Measurements from ENCODE around the gene MAP2. TPM values are rescaled to one million over a fixed set of nuclear protein-coding genes. Genes with fewer than 3 reads are reported as not detected.

The MAP2 gene
- total RNA-seq, 6 experiments from 2014 or later, result 1.0 to 2.0 (median 1.6) TPM

DNA sequence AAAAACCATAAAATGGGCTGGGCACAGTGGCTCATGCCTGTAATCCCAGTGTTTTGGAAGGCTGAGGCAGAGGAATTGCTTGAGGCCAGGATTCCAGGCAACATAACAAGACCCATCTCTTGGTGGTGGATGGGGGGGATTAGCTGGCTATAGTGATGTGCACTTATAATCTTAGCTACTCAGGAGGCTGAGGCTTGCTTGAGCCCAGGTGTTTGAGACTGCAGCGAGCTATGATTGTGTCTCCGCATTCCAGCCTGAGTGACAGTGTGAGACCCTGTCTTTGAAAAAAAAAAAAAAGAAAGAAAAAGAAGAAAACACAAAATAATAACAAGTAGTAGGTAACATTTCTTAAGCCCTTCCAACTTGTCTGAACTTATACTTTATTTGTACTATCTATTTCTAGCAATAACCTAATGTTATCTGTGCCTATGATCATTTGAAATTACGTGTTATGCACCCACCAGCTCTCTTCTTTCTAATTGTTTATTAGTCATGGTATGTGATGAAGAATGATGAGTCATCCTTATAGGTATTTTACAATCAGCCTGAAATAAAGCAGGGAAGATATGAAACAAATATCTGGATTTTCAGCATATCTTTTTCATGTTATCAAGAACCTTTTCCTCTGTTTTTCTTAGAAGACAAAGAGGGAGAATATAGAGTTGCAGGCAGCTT, 218.4 kb downstream of the MAP2 start:
- Mint-ChIP-seq H3K4me1 (ENCODE audit: low read depth) (peaks cover 52% of the 10 kb centered on the region), H3K27ac (no peak overlapping the region), H3K27me3 (ENCODE audit: insufficient read depth) (no peaks in the 10 kb centered on the region), H3K36me3 (ENCODE audit: low read depth) (no peaks in the 10 kb centered on the region), H3K4me3 (peak overlapping the region; percentile 46), H3K9me3 (no peaks in the 10 kb centered on the region)
- TF ChIP-seq, protein P1, sequence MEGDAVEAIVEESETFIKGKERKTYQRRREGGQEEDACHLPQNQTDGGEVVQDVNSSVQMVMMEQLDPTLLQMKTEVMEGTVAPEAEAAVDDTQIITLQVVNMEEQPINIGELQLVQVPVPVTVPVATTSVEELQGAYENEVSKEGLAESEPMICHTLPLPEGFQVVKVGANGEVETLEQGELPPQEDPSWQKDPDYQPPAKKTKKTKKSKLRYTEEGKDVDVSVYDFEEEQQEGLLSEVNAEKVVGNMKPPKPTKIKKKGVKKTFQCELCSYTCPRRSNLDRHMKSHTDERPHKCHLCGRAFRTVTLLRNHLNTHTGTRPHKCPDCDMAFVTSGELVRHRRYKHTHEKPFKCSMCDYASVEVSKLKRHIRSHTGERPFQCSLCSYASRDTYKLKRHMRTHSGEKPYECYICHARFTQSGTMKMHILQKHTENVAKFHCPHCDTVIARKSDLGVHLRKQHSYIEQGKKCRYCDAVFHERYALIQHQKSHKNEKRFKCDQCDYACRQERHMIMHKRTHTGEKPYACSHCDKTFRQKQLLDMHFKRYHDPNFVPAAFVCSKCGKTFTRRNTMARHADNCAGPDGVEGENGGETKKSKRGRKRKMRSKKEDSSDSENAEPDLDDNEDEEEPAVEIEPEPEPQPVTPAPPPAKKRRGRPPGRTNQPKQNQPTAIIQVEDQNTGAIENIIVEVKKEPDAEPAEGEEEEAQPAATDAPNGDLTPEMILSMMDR (IDR thresholded peaks at IDR 0.05), result no peak
- peak; percentile 28 for DNase-seq

DNA sequence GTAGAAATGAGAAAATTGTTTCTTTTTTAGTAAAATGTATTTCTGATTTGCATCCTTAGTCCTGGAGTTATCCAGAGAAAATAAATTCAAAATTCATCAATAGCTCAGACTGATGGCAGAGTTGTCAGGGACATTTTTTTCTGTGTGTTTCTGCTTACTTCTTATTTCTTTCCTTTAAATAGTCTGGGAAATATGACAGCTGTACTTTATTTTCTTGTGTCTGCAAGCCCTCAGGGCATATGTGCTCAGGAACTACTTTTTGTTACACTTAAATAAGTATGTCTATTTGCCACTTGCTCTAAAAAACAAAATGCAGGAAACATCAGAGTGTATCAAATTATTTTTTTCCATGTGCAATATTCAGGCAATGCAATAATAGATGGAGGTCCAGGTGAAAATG, 221.0 kb downstream of the MAP2 start:
- TF ChIP-seq, protein P1 (IDR thresholded peaks at IDR 0.05), result no peak
- Mint-ChIP-seq H3K27me3 (ENCODE audit: insufficient read depth) (no peaks in the 10 kb centered on the region; the same call in 1 of the 2 replicates), H3K9me3 (no peaks in the 10 kb centered on the region), H3K27ac (no peak overlapping the region), H3K4me3 (no peak overlapping the region), H3K4me1 (ENCODE audit: low read depth) (peaks cover 45% of the 10 kb centered on the region), H3K36me3 (ENCODE audit: low read depth) (no peaks in the 10 kb centered on the region)
- DNase-seq, result no peak

DNA sequence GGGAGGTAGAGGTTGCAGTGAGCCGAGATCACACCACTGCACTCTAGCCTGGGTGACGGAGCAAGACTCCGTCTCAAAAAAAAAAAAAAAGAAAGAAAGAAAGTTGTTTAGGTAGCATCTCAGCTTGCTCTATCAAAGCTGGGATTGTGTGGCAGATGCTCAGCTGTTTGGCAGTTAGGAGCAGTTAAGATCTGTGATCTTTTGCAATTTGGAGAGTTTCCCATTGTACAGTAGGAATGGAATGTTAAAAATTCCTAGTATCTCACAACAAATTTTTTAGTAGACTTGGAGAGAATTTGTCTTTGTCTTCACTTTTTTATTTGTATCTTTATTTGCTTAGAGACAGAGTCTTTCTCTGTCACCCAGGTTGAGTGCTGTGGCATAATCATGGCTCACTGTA, 224.9 kb downstream of the MAP2 start:
- Mint-ChIP-seq H3K4me3 (no peak overlapping the region), H3K36me3 (ENCODE audit: low read depth) (no peaks in the 10 kb centered on the region), H3K9me3 (no peaks in the 10 kb centered on the region), H3K27me3 (ENCODE audit: insufficient read depth) (no peaks in the 10 kb centered on the region; the same call in 1 of the 2 replicates), H3K4me1 (ENCODE audit: low read depth) (peaks cover 13% of the 10 kb centered on the region), H3K27ac (peak overlapping the region; percentile 31; the same call in 1 of the 2 replicates)
- peak; percentile 74 for DNase-seq
- TF ChIP-seq, protein P1 (IDR thresholded peaks at IDR 0.05), result no peak

DNA sequence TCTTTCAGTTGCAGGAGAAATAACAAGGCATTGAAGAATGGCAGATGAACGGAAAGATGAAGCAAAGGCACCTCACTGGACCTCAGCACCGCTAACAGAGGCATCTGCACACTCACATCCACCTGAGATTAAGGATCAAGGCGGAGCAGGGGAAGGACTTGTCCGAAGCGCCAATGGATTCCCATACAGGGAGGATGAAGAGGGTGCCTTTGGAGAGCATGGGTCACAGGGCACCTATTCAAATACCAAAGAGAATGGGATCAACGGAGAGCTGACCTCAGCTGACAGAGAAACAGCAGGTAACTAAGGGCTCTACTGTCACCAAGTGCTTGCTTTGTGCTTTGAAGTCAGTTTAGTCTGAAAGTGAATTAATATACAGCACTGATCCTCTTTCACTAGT, 229.3 kb downstream of the MAP2 start:
- TF ChIP-seq, protein P1 (IDR thresholded peaks at IDR 0.05), result no peak
- no peaks in the 10 kb centered on the region; the same call in 1 of the 2 replicates for H3K9me3 Mint-ChIP-seq
- no peak for DNase-seq
- H3K27me3 Mint-ChIP-seq (ENCODE audit: insufficient read depth), result no peaks in the 10 kb centered on the region; the same call in 1 of the 2 replicates
- no peaks in the 10 kb centered on the region for H3K36me3 Mint-ChIP-seq (ENCODE audit: low read depth)
- no peak overlapping the region for H3K27ac Mint-ChIP-seq
- no peak overlapping the region for H3K4me3 Mint-ChIP-seq
- H3K4me1 Mint-ChIP-seq (ENCODE audit: low read depth), result peaks cover 21% of the 10 kb centered on the region

DNA sequence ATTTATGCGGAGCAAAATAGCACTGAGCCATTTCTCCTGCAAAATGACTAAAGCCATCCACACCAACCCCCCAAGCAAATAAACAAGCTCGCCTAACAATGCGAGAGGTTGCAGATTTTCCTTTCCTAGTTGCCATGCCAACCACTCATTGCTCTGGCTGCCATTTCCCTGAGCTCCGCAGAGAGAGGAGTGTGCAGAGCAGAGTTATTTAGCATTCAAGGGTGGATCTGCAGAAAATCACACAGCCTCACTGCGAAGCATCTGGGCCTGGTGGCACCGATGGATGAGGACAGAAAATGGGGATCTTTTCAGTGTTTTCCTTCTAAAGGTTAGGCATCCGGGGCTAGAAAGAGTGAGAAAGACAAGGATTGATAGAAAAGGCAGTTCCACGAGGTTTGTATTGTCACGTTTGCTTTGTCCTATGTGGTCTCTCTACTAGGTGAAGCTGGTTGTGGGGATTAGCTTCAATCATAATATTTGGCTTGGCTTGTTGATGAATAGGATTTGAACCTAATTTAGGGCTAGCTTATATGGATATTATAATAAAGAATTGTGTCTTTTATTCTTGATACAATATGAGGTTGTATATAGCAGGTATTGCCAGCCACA, 237.5 kb downstream of the MAP2 start:
- Mint-ChIP-seq H3K36me3 (ENCODE audit: low read depth) (no peaks in the 10 kb centered on the region), H3K4me1 (ENCODE audit: low read depth) (peaks cover 22% of the 10 kb centered on the region), H3K4me3 (no peak overlapping the region), H3K27me3 (ENCODE audit: insufficient read depth) (no peaks in the 10 kb centered on the region), H3K27ac (no peak overlapping the region), H3K9me3 (no peaks in the 10 kb centered on the region; the same call in 1 of the 2 replicates)
- TF ChIP-seq, protein P1 (IDR thresholded peaks at IDR 0.05), result no peak
- no peak for DNase-seq

All from HFFc6 (cell line).